ENCODE data around the gene TERT. TPM values are rescaled to one million over a fixed set of nuclear protein-coding genes. Genes with fewer than 3 reads are reported as not detected.

The TERT gene
- total and polyA plus RNA-seq, 4 donors, result 0.06 to 0.50 (median 0.10) TPM; not detected in 1

DNA sequence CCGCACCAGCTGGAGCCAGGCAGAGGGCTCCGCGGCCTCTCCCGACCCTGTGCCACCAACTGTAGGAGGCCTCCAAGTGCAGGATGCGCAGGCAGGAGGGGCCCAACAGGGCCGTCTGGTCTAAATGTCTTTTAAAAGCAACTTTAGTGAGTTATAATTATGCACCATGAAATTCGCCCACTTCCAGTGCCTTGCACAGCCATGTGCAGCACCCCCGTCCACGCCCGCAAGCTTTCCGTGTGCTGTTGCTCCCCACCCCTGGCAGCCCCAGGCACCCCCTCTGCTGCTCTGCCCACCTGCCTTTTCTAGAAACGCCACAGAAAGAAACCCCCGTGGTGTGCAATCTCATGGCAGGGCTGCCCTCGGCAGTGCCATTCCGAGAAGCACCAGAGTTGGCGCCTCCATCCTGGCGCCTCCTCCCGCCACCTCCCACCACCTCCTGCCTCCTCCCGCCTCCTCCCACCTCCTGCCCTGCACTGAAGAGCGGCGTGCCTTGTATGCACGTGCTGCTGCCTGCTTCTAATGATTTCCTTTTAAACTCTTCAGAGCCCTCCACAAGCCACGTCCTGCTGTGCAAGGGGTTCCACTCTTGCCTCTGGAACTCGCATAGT lies 77.2 kb downstream of the TERT start:
- H3K36me3 ChIP-seq (ENCODE audit: control insufficient read depth, insufficient read depth, low read length), result no peaks in the 10 kb centered on the region
- H3K27ac ChIP-seq (ENCODE audit: low read depth, low read length), result no peak overlapping the region
- H3K27me3 ChIP-seq (ENCODE audit: control insufficient read depth, insufficient read depth, low read length), result no peaks in the 10 kb centered on the region
- H3K9me3 ChIP-seq (ENCODE audit: control insufficient read depth, insufficient read depth, low read length), result no peaks in the 10 kb centered on the region
- WGBS (ENCODE audit: insufficient coverage), result 62% methylated on average over 21 of the region's 24 CpGs
- no peak overlapping the region for H3K4me3 ChIP-seq (ENCODE audit: low read depth, low read length)
- no peaks in the 10 kb centered on the region for H3K4me1 ChIP-seq (ENCODE audit: control insufficient read depth, insufficient read depth, low read length)
- no peak for DNase-seq (ENCODE audit: low read depth in 4 of 6, low spot score in 6 of 6)

DNA sequence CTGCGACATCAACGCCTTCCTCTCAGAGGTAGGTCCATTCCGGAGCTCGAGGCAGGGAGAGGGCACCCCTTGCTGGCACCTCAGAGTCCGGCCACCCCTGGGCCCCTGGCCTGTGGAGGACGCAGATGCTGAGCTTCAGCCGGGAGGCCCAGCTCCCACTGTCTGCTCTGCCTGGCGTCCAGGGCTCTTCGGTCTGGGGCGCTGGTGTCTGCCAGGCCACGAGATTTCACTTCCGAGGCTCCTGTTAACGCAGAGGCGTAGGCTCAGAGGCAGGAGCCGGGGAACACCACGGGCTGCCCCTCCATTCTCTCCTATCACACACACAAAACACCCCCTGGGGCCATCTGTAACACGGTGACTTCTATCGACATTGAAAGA lies 78.0 kb downstream of the TERT start:
- Histone ChIP-seq H3K4me1 (ENCODE audit: control insufficient read depth, insufficient read depth, low read length) (no peaks in the 10 kb centered on the region), H3K4me3 (ENCODE audit: low read depth, low read length) (no peak overlapping the region), H3K27me3 (ENCODE audit: control insufficient read depth, insufficient read depth, low read length) (no peaks in the 10 kb centered on the region), H3K27ac (ENCODE audit: low read depth, low read length) (no peak overlapping the region), H3K36me3 (ENCODE audit: control insufficient read depth, insufficient read depth, low read length) (no peaks in the 10 kb centered on the region), H3K9me3 (ENCODE audit: control insufficient read depth, insufficient read depth, low read length) (no peaks in the 10 kb centered on the region)
- 96% methylated on average over 9 of the region's 18 CpGs for WGBS (ENCODE audit: insufficient coverage)
- no peak for DNase-seq (ENCODE audit: low read depth in 4 of 6, low spot score in 6 of 6)

DNA sequence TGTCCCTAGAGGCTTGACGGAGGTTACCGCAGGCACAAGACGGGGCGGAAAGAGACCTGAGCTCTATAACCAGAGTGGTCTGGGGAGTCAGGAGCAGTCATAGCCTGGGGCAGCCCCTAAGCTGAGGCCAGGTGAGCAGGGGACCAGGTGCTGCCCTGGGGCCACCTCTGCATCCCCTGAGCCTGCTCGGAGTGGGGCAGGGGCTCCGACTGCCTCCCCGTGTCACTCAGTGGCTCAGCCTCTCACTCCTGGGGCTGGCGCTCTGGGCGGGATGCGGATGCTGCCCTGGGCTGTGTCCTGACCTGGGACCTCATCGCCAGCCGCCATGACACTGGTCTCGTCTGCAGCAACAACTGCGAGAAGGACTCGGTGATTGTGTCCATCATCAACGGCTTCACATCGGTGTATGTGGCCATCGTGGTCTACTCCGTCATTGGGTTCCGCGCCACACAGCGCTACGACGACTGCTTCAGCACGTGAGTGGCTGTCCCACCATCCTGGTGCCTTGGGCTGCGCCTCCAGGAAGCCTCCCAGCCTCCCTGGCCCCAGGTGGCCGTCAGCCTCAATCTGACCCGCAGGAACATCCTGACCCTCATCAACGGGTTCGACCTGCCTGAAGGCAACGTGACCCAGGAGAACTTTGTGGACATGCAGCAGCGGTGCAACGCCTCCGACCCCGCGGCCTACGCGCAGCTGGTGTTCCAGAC lies 78.5 kb downstream of the TERT start:
- no peak overlapping the region for H3K4me3 ChIP-seq (ENCODE audit: low read depth, low read length)
- H3K27ac ChIP-seq (ENCODE audit: low read depth, low read length), result no peak overlapping the region
- no peaks in the 10 kb centered on the region for H3K36me3 ChIP-seq (ENCODE audit: control insufficient read depth, insufficient read depth, low read length)
- H3K4me1 ChIP-seq (ENCODE audit: control insufficient read depth, insufficient read depth, low read length), result no peaks in the 10 kb centered on the region
- no peak for DNase-seq (ENCODE audit: low read depth in 4 of 6, low spot score in 6 of 6)
- H3K9me3 ChIP-seq (ENCODE audit: control insufficient read depth, insufficient read depth, low read length), result no peaks in the 10 kb centered on the region
- WGBS (ENCODE audit: insufficient coverage), result 94% methylated on average over 38 of the region's 38 CpGs
- H3K27me3 ChIP-seq (ENCODE audit: control insufficient read depth, insufficient read depth, low read length), result no peaks in the 10 kb centered on the region

DNA sequence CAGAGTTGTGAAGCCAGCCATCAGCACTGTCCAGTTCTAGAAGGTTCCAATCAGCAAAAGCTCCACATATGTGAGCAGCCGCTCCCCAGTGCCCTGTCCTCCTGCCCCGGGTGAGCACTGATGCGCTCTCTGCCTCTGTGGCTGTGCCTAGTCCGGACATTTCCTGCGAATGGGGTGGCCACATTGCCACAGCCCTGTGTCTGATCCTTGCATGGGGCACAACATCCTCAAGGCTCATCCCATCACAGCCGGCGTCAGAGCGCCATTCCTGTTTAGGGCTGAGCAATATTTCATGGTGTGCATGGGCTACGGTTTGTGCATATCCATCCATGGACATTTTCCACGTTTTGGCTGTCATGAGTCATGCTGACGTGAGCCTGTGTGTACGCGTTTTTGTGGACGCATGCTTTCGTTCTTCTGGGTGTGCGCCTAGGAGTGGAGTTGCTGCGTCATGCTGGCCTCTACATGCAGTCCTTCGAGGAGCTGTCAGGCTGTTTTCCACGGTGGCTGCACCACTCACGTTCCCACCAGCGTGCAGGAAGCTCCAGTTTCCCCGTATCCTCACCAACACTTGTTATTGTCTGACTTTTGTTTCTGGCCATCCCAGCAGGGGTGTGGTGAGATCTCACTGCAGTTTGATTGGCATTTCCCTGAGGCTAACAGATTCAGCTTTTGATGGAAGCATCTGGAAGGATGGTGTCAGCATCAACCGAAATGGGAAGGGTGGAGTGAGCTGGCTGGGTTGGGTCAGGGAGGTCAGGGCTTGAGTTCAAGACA lies 79.4 kb downstream of the TERT start:
- DNase-seq (ENCODE audit: low read depth in 4 of 6, low spot score in 6 of 6), result no peak
- Histone ChIP-seq H3K9me3 (ENCODE audit: control insufficient read depth, insufficient read depth, low read length) (no peaks in the 10 kb centered on the region), H3K4me3 (ENCODE audit: low read depth, low read length) (no peak overlapping the region), H3K4me1 (ENCODE audit: control insufficient read depth, insufficient read depth, low read length) (no peaks in the 10 kb centered on the region), H3K36me3 (ENCODE audit: control insufficient read depth, insufficient read depth, low read length) (no peaks in the 10 kb centered on the region), H3K27ac (ENCODE audit: low read depth, low read length) (no peak overlapping the region), H3K27me3 (ENCODE audit: control insufficient read depth, insufficient read depth, low read length) (no peaks in the 10 kb centered on the region)
- WGBS (ENCODE audit: insufficient coverage), result 97% methylated on average over 21 of the region's 23 CpGs

DNA sequence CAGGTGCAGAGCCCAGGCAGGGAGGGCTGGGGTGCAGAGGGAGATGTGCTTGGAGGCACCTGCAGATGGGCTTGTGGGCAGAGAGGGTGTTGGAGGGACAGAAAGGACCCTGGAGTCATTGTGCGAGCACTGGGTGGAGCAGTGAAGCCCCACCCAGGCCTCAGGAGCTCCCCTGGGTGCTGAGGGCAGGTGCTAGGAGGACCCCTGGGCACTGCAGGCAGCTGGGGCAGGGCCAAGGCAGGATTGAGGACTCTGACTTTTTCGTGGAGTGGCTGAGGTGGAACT lies 80.0 kb downstream of the TERT start:
- H3K4me1 ChIP-seq (ENCODE audit: control insufficient read depth, insufficient read depth, low read length), result no peaks in the 10 kb centered on the region
- WGBS (ENCODE audit: insufficient coverage), result 92% methylated on average over 1 of the region's 2 CpGs
- no peaks in the 10 kb centered on the region for H3K9me3 ChIP-seq (ENCODE audit: control insufficient read depth, insufficient read depth, low read length)
- no peak overlapping the region for H3K27ac ChIP-seq (ENCODE audit: low read depth, low read length)
- no peaks in the 10 kb centered on the region for H3K36me3 ChIP-seq (ENCODE audit: control insufficient read depth, insufficient read depth, low read length)
- no peak overlapping the region for H3K4me3 ChIP-seq (ENCODE audit: low read depth, low read length)
- H3K27me3 ChIP-seq (ENCODE audit: control insufficient read depth, insufficient read depth, low read length), result no peaks in the 10 kb centered on the region
- no peak for DNase-seq (ENCODE audit: low read depth in 4 of 6, low spot score in 6 of 6)

DNA sequence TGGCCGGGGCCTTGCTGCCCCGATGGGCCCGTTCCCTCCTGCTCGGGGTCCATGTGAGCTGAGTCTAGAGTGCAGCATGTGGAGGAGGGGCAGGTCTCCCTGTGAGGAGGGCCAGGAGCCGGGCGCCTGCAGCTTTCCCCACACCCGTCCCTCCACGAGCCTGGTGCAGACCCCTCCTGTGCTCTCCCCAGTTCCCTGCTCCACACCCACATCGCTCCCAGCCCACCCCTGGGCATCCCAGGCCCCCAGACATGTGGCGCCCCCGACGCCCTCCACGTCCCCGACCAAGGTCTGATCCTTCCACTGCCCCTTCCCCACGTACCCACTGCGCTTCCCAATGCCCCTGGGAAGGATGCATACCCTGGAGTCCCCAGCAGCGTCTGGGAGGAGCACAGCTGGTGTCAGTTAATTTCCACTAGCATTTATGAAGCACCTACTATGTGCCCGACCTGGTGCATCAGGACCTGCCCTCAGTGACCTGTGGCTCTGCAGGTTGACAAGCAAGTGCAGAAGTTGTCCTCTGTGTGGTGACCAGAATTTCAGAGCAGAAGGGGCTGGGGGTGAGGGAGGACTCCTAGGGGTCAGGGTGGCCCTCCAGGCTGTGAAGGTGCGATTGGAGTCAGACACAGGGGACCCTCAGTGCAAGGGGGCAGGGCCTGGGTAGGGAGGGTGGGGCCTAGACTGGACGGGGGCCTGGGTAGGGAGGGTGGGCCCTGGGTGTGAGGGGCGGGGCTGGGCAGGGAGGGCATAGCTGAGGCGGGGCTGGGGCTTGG lies 80.5 kb downstream of the TERT start:
- Histone ChIP-seq H3K4me3 (ENCODE audit: low read depth, low read length) (no peak overlapping the region), H3K27me3 (ENCODE audit: control insufficient read depth, insufficient read depth, low read length) (no peaks in the 10 kb centered on the region), H3K4me1 (ENCODE audit: control insufficient read depth, insufficient read depth, low read length) (no peaks in the 10 kb centered on the region), H3K27ac (ENCODE audit: low read depth, low read length) (no peak overlapping the region), H3K36me3 (ENCODE audit: control insufficient read depth, insufficient read depth, low read length) (no peaks in the 10 kb centered on the region), H3K9me3 (ENCODE audit: control insufficient read depth, insufficient read depth, low read length) (no peaks in the 10 kb centered on the region)
- no peak for DNase-seq (ENCODE audit: low read depth in 4 of 6, low spot score in 6 of 6)
- WGBS (ENCODE audit: insufficient coverage), result 76% methylated on average over 18 of the region's 22 CpGs

DNA sequence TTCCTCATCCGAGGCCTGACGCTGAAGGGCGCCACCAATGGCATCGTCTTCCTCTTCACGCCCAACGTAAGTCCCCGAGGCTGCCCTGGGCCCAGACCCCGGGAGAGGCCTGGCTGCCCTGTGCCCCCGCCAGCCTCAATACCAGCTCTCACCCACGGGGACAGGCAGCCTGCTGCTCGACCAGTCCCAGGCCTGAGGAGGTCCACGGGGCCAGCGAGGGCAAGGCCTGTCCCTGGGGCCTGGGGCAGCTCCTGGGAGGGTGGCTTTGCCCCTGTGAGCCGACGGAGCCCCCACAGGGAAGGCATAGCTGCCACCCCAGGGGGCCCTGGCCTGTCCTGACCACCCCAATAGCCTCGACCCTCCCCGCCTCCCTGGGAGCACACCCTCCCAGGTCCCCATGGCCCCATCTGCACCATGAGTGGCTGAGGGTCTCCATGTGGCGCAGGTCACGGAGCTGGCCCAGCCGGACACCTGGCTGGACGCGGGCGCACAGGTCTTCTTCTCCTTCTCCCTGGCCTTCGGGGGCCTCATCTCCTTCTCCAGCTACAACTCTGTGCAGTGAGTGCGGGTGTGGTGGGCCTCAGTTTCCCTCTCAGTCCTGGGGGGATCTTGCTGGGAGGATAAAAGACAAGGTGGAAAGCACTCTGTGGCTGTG lies 81.2 kb downstream of the TERT start:
- H3K27ac ChIP-seq (ENCODE audit: low read depth, low read length), result no peak overlapping the region
- H3K27me3 ChIP-seq (ENCODE audit: control insufficient read depth, insufficient read depth, low read length), result no peaks in the 10 kb centered on the region
- H3K9me3 ChIP-seq (ENCODE audit: control insufficient read depth, insufficient read depth, low read length), result no peaks in the 10 kb centered on the region
- H3K36me3 ChIP-seq (ENCODE audit: control insufficient read depth, insufficient read depth, low read length), result no peaks in the 10 kb centered on the region
- WGBS (ENCODE audit: insufficient coverage), result 89% methylated on average over 23 of the region's 25 CpGs
- H3K4me3 ChIP-seq (ENCODE audit: low read depth, low read length), result no peak overlapping the region
- no peaks in the 10 kb centered on the region for H3K4me1 ChIP-seq (ENCODE audit: control insufficient read depth, insufficient read depth, low read length)
- DNase-seq (ENCODE audit: low read depth in 4 of 6, low spot score in 6 of 6), result no peak

DNA sequence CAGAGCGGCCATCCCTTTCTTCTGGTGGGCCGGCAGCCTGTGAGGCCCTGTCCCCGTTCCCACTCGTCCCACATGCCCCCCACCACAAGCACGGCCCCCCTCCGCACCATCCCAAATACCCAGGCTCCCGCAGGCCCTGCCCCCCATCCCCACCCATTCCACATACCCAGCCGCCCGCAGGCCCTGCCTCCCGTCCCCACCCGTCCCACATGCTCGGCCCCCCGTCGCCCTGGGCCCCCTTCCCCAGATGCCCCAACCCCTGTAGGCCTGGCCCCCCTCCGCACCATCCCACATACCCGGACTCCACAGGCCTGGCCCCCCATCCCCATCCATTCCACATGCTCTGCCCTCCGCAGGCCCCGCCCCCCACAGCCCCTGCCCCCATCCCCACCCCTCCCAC lies 82.0 kb downstream of the TERT start:
- Histone ChIP-seq H3K27me3 (ENCODE audit: control insufficient read depth, insufficient read depth, low read length) (no peaks in the 10 kb centered on the region), H3K4me3 (ENCODE audit: low read depth, low read length) (no peak overlapping the region), H3K27ac (ENCODE audit: low read depth, low read length) (no peak overlapping the region), H3K36me3 (ENCODE audit: control insufficient read depth, insufficient read depth, low read length) (no peaks in the 10 kb centered on the region), H3K9me3 (ENCODE audit: control insufficient read depth, insufficient read depth, low read length) (no peaks in the 10 kb centered on the region), H3K4me1 (ENCODE audit: control insufficient read depth, insufficient read depth, low read length) (no peaks in the 10 kb centered on the region)
- DNase-seq (ENCODE audit: low read depth in 4 of 6, low spot score in 6 of 6), result no peak
- 87% methylated on average over 5 of the region's 18 CpGs for WGBS (ENCODE audit: insufficient coverage)

DNA sequence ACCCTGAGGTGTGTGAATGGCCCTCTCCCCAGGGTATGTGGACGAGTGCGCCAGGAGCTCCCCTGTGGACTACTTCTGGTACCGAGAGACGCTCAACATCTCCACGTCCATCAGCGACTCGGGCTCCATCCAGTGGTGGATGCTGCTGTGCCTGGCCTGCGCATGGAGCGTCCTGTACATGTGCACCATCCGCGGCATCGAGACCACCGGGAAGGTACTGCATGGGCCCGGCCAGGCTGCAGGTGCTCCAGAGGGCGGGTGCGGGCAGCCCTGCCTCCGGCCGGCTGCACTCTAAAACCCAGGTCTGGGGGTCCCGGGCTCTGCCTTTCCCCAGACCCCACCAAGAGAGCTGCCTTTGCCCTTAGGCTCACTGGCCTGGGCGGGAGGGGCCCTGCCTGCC lies 82.6 kb downstream of the TERT start:
- no peak for DNase-seq (ENCODE audit: low read depth in 4 of 6, low spot score in 6 of 6)
- Histone ChIP-seq H3K9me3 (ENCODE audit: control insufficient read depth, insufficient read depth, low read length) (no peaks in the 10 kb centered on the region), H3K4me1 (ENCODE audit: control insufficient read depth, insufficient read depth, low read length) (no peaks in the 10 kb centered on the region), H3K27me3 (ENCODE audit: control insufficient read depth, insufficient read depth, low read length) (no peaks in the 10 kb centered on the region), H3K36me3 (ENCODE audit: control insufficient read depth, insufficient read depth, low read length) (no peaks in the 10 kb centered on the region), H3K27ac (ENCODE audit: low read depth, low read length) (no peak overlapping the region), H3K4me3 (ENCODE audit: low read depth, low read length) (no peak overlapping the region)
- WGBS (ENCODE audit: insufficient coverage), result 92% methylated on average over 20 of the region's 20 CpGs
